Endothelial cell of umbilical vein (primary cell): ENCODE results near the gene PSME3IP1. TPM values are rescaled to one million over a fixed set of nuclear protein-coding genes. Genes with fewer than 3 reads are reported as not detected.

ENCODE experiments used
- BruUV-seq: library from RNA; stranded (reverse); fragments of 400-500 nt; replicated peaks from 2 replicates; lab custom pipeline; 2021; lab: Mats Ljungman, UMichigan
- CTCF ChIA-PET: fragments of 300-600, 350-600 bp; sonication (Branson Sonifier 250); formaldehyde crosslinking; loops from one replicate; lab custom pipeline; 2021; ENCODE audit warnings: antibody characterized with exemption, inconsistent platforms; lab: Charles Lee
- POLR2A ChIA-PET: fragments of 300-600, 350-600 bp; sonication (Branson Sonifier 250); formaldehyde crosslinking; loops from one replicate; lab custom pipeline; 2021; ENCODE audit warnings: antibody characterized with exemption, inconsistent platforms; lab: Charles Lee
- DNase-seq: peaks from one replicate; pipeline ENCODE4 v3.0.0-alpha.2; 2011; ENCODE audit warnings: low read depth, low spot score
- FAIRE-seq: peaks from 2 replicates; lab custom pipeline; 2011; peaks lifted over from hg19 to GRCh38; lab: Jason Lieb, UNC
- H2AFZ ChIP-seq: 2 replicates; pipeline ENCODE4 v1.6.0; 2012; ENCODE audit warnings: low read depth, low read length, control low read depth, inconsistent platforms
- H3K27ac ChIP-seq: 2 replicates; pipeline ENCODE4 v1.5.1; 2011; ENCODE audit warnings: low read depth, mild to moderate bottlenecking, control low read depth, low read length, moderate library complexity; ENCODE audit not compliant: insufficient read depth
- H3K27me3 ChIP-seq, 2 experiments: 2 replicates each; pipeline versions ENCODE4 v1.6.0 to v1.6.1; 2011; ENCODE audit warnings: low read length in 2 of 2, mixed read lengths in 1 of 2; ENCODE audit not compliant: control insufficient read depth in 2 of 2, insufficient read depth in 2 of 2
- H3K36me3 ChIP-seq, 2 experiments: 2 replicates in 1 of 2; 3 replicates in 1 of 2; pipeline ENCODE4 v1.5.1; 2011; ENCODE audit warnings: low read length in 2 of 2, mild to moderate bottlenecking in 1 of 2, moderate library complexity in 1 of 2; ENCODE audit not compliant: control insufficient read depth in 2 of 2, insufficient read depth in 2 of 2; ENCODE audit errors: extremely low read depth in 1 of 2
- H3K4me1 ChIP-seq: 3 replicates; pipeline ENCODE4 v1.5.1; 2011; ENCODE audit warnings: mild to moderate bottlenecking, low read length; ENCODE audit not compliant: control insufficient read depth, insufficient read depth; ENCODE audit errors: extremely low read depth
- H3K4me2 ChIP-seq: 2 replicates; pipeline ENCODE4 v1.6.1; 2011; ENCODE audit warnings: low read length, control low read depth, mixed read lengths; ENCODE audit not compliant: insufficient read depth
- H3K4me3 ChIP-seq, 3 experiments: fragments of 200-600 bp in 1 of 3; sonication (generic), shearing (Covaris generic) in 1 of 3; replicated peaks in 1 of 3; 2 replicates each; pipeline ENCODE4 v1.5.1; 2011 to 2016; ENCODE audit warnings: control low read depth in 3 of 3, low read length in 3 of 3, mild to moderate bottlenecking in 2 of 3, inconsistent platforms in 1 of 3, low read depth in 1 of 3, moderate library complexity in 1 of 3; ENCODE audit not compliant: insufficient read depth in 1 of 3
- H3K79me2 ChIP-seq: 2 replicates; pipeline ENCODE4 v1.6.0; 2012; ENCODE audit warnings: low read length, inconsistent platforms; ENCODE audit not compliant: control insufficient read depth, insufficient read depth
- H3K9ac ChIP-seq: replicated peaks from 2 replicates; pipeline ENCODE3; 2011; ENCODE audit warnings: low read length, control low read depth; ENCODE audit not compliant: insufficient read depth; ENCODE audit errors: extremely low read depth
- H3K9me1 ChIP-seq: replicated peaks from 3 replicates; pipeline ENCODE4 v1.6.0; 2011; ENCODE audit warnings: mild to moderate bottlenecking, low read length; ENCODE audit not compliant: control insufficient read depth, insufficient read depth; ENCODE audit errors: extremely low read depth
- H3K9me3 ChIP-seq: replicated peaks from 2 replicates; pipeline ENCODE4 v1.5.1; 2012; ENCODE audit warnings: low read length, inconsistent platforms; ENCODE audit not compliant: control insufficient read depth, insufficient read depth
- H4K20me1 ChIP-seq: replicated peaks from 2 replicates; pipeline ENCODE3; 2011; ENCODE audit warnings: mild to moderate bottlenecking, low read length; ENCODE audit not compliant: control insufficient read depth, insufficient read depth; ENCODE audit errors: extremely low read depth
- EZH2 ChIP-seq: IDR thresholded peaks from 2 replicates; pipeline ENCODE4 v1.6.1; 2012; ENCODE audit warnings: borderline replicate concordance, low read depth, mild to moderate bottlenecking, moderate library complexity, low read length, inconsistent platforms; ENCODE audit not compliant: severe bottlenecking
- FOS ChIP-seq: IDR thresholded peaks from 2 replicates; pipeline ENCODE4 v1.6.1; 2011; ENCODE audit warnings: mild to moderate bottlenecking, low read length, moderate library complexity, borderline replicate concordance; ENCODE audit not compliant: insufficient read depth
- GATA2 ChIP-seq: IDR thresholded peaks from 2 replicates; pipeline ENCODE4 v1.7.0; 2011; ENCODE audit warnings: low read depth, mild to moderate bottlenecking, moderate library complexity, mixed read lengths, low read length; ENCODE audit not compliant: insufficient read length, insufficient read depth
- JUN ChIP-seq: IDR thresholded peaks from 2 replicates; pipeline ENCODE4 v1.6.1; 2011; ENCODE audit warnings: borderline replicate concordance, low read depth; ENCODE audit not compliant: insufficient read length, insufficient read depth
- MYC ChIP-seq: IDR thresholded peaks from one replicate; pipeline ENCODE4 v1.6.1; 2011; ENCODE audit warnings: mild to moderate bottlenecking, low read depth, low read length
- POLR2A ChIP-seq: IDR thresholded peaks from 2 replicates; pipeline ENCODE4 v1.6.1; 2012; ENCODE audit warnings: low read depth, mild to moderate bottlenecking, control low read depth, low read length
- POLR2AphosphoS5 ChIP-seq: IDR thresholded peaks from 2 replicates; pipeline ENCODE4 v1.6.1; 2012; ENCODE audit warnings: low read depth, mild to moderate bottlenecking, control low read depth, low read length, moderate library complexity; ENCODE audit not compliant: insufficient read depth
- dilution Hi-C: fragments of 300-500 bp; cut with MboI; formaldehyde crosslinking; loops from one replicate; pipeline ENCODE4 v1.15.0; 2019; ENCODE audit warnings: low sequenced_read_pairs; ENCODE audit not compliant: extremely low pct_ligation_motif_present
- intact Hi-C: fragments of 100-400 bp; cut with micrococcal nuclease; formaldehyde crosslinking; loops from one replicate; pipeline ENCODE4 v1.10.0; 2022
- polyA plus RNA-seq, 4 experiments: library from polyadenylated mRNA; depleted of rRNA in 3 of 4; stranded (reverse) in 3 of 4; unstranded in 1 of 4; fragments of >200 nt; gene quantifications; 2 replicates each; pipeline versions ENCODE4 v1.2.1 to v1.2.3, GENCODE V29; 2011 to 2012; ENCODE audit warnings: missing spikeins in 1 of 4
- total RNA-seq: library from RNA; stranded (reverse); gene quantifications from 2 replicates; pipeline ENCODE4 v1.2.3, GENCODE V29; 2021
- TF ChIP-seq, protein P1 (sequence below), 2 donors: IDR thresholded peaks; 1 replicate in 1 of 2; 2 replicates in 1 of 2; pipeline ENCODE4 v1.5.1; 2011; ENCODE audit warnings: low read length in 2 of 2, mild to moderate bottlenecking in 2 of 2, moderate library complexity in 2 of 2, control low read depth in 1 of 2, inconsistent platforms in 1 of 2, low read depth in 1 of 2; ENCODE audit not compliant: insufficient read depth in 1 of 2; ENCODE audit errors: extremely low read depth in 1 of 2
- TF ChIP-seq, protein P2 (sequence below): IDR thresholded peaks from 2 replicates; pipeline ENCODE4 v1.6.1; 2011; ENCODE audit not compliant: insufficient read depth, insufficient read length

The PSME3IP1 gene
- total and polyA plus RNA-seq, 2 donors (not counting 3 experiments of a cell fraction or from before 2014, with no cell fraction given) = 86.2 to 91.8 TPM

DNA sequence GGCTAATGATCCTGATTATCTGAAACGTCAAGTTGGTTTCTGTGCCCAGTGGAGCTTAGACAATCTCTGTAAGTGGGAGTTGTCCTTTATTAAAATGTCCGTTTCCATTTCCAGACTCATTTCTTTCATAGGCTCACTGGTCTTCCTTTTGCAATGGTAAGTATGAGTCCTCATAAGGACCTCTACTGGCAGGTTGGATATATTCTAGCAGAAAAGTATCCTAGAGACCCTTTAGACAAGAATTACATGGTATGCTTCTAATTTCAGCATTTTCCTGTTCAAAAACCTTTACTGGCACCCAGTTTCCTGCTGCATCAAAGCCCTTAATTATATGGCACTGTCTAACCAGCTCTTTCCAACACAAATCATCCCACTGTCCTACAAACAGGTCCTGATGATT is 31.1 kb upstream of the PSME3IP1 start:
- CTCF ChIA-PET = no interaction called here
- H3K4me1 ChIP-seq = no peaks in the 10 kb centered on the region
- no peak overlapping the region for H3K27ac ChIP-seq
- H3K36me3 ChIP-seq = peaks cover 26% of the 10 kb centered on the region in 2 experiments
- H3K9ac ChIP-seq = no peak overlapping the region
- H2AFZ ChIP-seq = no peak overlapping the region
- no TSS peak for BruUV-seq
- no peak overlapping the region for H3K4me2 ChIP-seq
- FAIRE-seq (no peak), DNase-seq (no peak)
- POLR2A ChIA-PET = no interaction called here
- H3K27me3 ChIP-seq = no peaks in the 10 kb centered on the region
- intact Hi-C loops (no loop called here), dilution Hi-C loops (no loop called here)
- H3K9me3 ChIP-seq = no peaks in the 10 kb centered on the region
- no peak for TF ChIP-seq JUN
- TF ChIP-seq POLR2A = no peak
- TF ChIP-seq, protein P1, sequence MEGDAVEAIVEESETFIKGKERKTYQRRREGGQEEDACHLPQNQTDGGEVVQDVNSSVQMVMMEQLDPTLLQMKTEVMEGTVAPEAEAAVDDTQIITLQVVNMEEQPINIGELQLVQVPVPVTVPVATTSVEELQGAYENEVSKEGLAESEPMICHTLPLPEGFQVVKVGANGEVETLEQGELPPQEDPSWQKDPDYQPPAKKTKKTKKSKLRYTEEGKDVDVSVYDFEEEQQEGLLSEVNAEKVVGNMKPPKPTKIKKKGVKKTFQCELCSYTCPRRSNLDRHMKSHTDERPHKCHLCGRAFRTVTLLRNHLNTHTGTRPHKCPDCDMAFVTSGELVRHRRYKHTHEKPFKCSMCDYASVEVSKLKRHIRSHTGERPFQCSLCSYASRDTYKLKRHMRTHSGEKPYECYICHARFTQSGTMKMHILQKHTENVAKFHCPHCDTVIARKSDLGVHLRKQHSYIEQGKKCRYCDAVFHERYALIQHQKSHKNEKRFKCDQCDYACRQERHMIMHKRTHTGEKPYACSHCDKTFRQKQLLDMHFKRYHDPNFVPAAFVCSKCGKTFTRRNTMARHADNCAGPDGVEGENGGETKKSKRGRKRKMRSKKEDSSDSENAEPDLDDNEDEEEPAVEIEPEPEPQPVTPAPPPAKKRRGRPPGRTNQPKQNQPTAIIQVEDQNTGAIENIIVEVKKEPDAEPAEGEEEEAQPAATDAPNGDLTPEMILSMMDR (IDR thresholded peaks at IDR 0.05; ENCODE audit: extremely low read depth in 1 of 2, insufficient read depth in 1 of 2, low read depth in 1 of 2, low read length in 2 of 2) = no peak
- no peak for TF ChIP-seq POLR2AphosphoS5
- TF ChIP-seq, protein P2, sequence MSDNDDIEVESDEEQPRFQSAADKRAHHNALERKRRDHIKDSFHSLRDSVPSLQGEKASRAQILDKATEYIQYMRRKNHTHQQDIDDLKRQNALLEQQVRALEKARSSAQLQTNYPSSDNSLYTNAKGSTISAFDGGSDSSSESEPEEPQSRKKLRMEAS = no peak
- TF ChIP-seq EZH2 = no peak
- no peak for TF ChIP-seq FOS
- no peak for TF ChIP-seq MYC
- TF ChIP-seq GATA2 = no peak
- no peaks in the 10 kb centered on the region for H3K79me2 ChIP-seq
- H3K9me1 ChIP-seq = no peaks in the 10 kb centered on the region
- no peak overlapping the region for H3K4me3 ChIP-seq
- no peaks in the 10 kb centered on the region for H4K20me1 ChIP-seq
